Esophagus (tissue), 2 donors: Measurements from ENCODE around the gene KITLG. TPM values are rescaled to one million over a fixed set of nuclear protein-coding genes. Genes with fewer than 3 reads are reported as not detected.
A peak's percentile ranks its signal among the peaks of the same experiment; 100 is the strongest.

Experiments
- H3K27ac ChIP-seq, 2 donors: one replicate each; pipeline ENCODE4 v1.5.1; 2013; ENCODE audit warnings: low read depth in 2 of 2, mild to moderate bottlenecking in 2 of 2, inconsistent platforms in 1 of 2, low read length in 1 of 2, moderate library complexity in 1 of 2
- H3K27me3 ChIP-seq, 2 donors: one replicate each; pipeline ENCODE4 v1.6.1; 2013; ENCODE audit warnings: low read length in 2 of 2, control low read depth in 1 of 2, mild to moderate bottlenecking in 1 of 2; ENCODE audit not compliant: insufficient read depth in 2 of 2, control insufficient read depth in 1 of 2
- H3K36me3 ChIP-seq, 2 donors: one replicate each; pipeline ENCODE4 v1.6.1; 2013; ENCODE audit warnings: low read length in 1 of 2; ENCODE audit not compliant: control insufficient read depth in 2 of 2, insufficient read depth in 2 of 2
- H3K4me1 ChIP-seq, 2 donors: one replicate each; pipeline ENCODE4 v1.6.1; 2013; ENCODE audit warnings: low read length in 1 of 2; ENCODE audit not compliant: control insufficient read depth in 2 of 2, insufficient read depth in 2 of 2
- H3K4me3 ChIP-seq, 2 donors: one replicate each; pipeline ENCODE4 v1.5.1; 2013; ENCODE audit warnings: low read length in 2 of 2, mild to moderate bottlenecking in 2 of 2, low read depth in 1 of 2, moderate library complexity in 1 of 2
- H3K9me3 ChIP-seq, 2 donors: one replicate each; pipeline ENCODE4 v1.6.1; 2013; ENCODE audit warnings: mild to moderate bottlenecking in 2 of 2, low read depth in 1 of 2, low read length in 1 of 2, moderate library complexity in 1 of 2; ENCODE audit not compliant: control insufficient read depth in 2 of 2, insufficient read depth in 1 of 2
- WGBS, 2 donors: extraction: QIAGEN DNeasy Blood & Tissue Kit; methylation state at CpG; one replicate each; pipeline ENCODE4 v1.1.7; 2013; 5-methylcytosine and 5-hydroxymethylcytosine counted together
- polyA plus RNA-seq, 2 donors: library from polyadenylated mRNA; stranded (reverse); fragments of 200-250 nt; gene quantifications; one replicate each; pipeline ENCODE4 v1.2.3, GENCODE V29; 2013
- donor health status: healthy with polysubstance abuse.
- donor health status: Bipolar disorder and iron deficiency.

Gene KITLG
- polyA plus RNA-seq, 2 donors = 6.2 to 7.7 TPM

GRCh38 chr12:88604646-88605045, 24.4 kb upstream of the KITLG start:
- Histone ChIP-seq H3K4me3 (no peak overlapping the region), H3K36me3 (no peaks in the 10 kb centered on the region), H3K27ac (no peak overlapping the region), H3K27me3 (no peaks in the 10 kb centered on the region), H3K9me3 (no peaks in the 10 kb centered on the region), H3K4me1 (no peaks in the 10 kb centered on the region)

DNA sequence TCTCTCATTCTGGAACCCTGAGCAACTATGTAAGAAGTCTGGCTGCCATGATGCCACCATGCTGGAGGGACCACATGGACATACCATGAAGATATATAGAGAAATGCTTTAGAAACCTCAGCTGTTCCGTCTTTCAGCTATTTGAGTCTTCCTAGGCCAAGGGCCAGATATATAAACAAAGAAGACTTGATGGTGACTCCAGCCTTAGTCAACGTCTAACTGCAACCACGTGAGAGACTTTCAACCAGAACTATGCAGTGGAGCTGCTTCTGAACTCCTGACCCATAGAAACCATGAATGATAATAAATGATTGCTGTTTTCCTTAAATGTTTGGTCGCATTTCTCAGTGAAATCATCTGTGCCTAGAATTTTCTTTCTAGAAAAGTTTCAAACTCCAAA, 20.0 kb upstream of the KITLG start:
- no peak overlapping the region for H3K27ac ChIP-seq
- H3K4me3 ChIP-seq = no peak overlapping the region
- H3K9me3 ChIP-seq = no peaks in the 10 kb centered on the region
- WGBS, 2 donors = 62 to 79% methylated on average over 4 of the region's 4 CpGs
- H3K4me1 ChIP-seq = no peaks in the 10 kb centered on the region
- H3K36me3 ChIP-seq = no peaks in the 10 kb centered on the region
- H3K27me3 ChIP-seq = no peaks in the 10 kb centered on the region

GRCh38 chr12:88597365-88597764, 17.1 kb upstream of the KITLG start:
- no peaks in the 10 kb centered on the region for H3K4me1 ChIP-seq
- no peak overlapping the region for H3K27ac ChIP-seq
- H3K9me3 ChIP-seq = no peaks in the 10 kb centered on the region
- no peaks in the 10 kb centered on the region for H3K27me3 ChIP-seq
- H3K4me3 ChIP-seq = no peak overlapping the region
- H3K36me3 ChIP-seq = no peaks in the 10 kb centered on the region

DNA sequence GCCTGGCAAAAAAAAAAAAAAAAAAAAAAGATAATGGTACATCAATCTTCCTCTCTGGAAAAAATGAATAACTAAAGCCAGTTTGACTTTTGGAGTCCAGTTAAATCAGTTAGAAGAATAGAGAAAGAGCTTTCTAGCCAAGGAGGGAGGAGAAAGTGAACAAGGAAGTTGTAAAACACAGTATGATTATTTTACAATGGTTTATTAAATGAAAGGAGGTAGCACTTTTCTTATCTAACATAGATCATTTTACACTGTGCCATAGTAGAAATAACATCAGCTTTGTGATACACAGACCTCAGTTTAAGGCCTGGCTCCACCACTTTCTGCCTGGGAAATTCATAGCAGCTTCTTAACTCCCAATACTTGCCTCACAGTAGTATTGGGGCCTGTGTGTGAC, 15.4 kb upstream of the KITLG start:
- H3K9me3 ChIP-seq = no peaks in the 10 kb centered on the region
- H3K4me1 ChIP-seq = no peaks in the 10 kb centered on the region
- H3K4me3 ChIP-seq = no peak overlapping the region
- H3K27me3 ChIP-seq = no peaks in the 10 kb centered on the region
- no peak overlapping the region for H3K27ac ChIP-seq
- H3K36me3 ChIP-seq = no peaks in the 10 kb centered on the region

- Histone ChIP-seq H3K27me3 (no peaks in the 10 kb centered on the region), H3K4me1 (no peaks in the 10 kb centered on the region), H3K9me3 (no peaks in the 10 kb centered on the region), H3K27ac (no peak overlapping the region), H3K36me3 (no peaks in the 10 kb centered on the region), H3K4me3 (no peak overlapping the region)
- 80 to 82% methylated on average over 4 of the region's 4 CpGs for WGBS, 2 donors
These were observed 14.5 kb upstream of the KITLG start for GRCh38 chr12:88594780-88595179.

- 88 to 92% methylated on average over 2 of the region's 2 CpGs for WGBS, 2 donors
- H3K36me3 ChIP-seq = no peaks in the 10 kb centered on the region
- H3K4me1 ChIP-seq = no peaks in the 10 kb centered on the region
- H3K4me3 ChIP-seq = no peak overlapping the region
- H3K27me3 ChIP-seq = no peaks in the 10 kb centered on the region
- H3K27ac ChIP-seq = no peak overlapping the region
- peaks cover 0 to 4% of the 10 kb centered on the region in 2 donors for H3K9me3 ChIP-seq
These were observed 11.1 kb upstream of the KITLG start for GRCh38 chr12:88591343-88591742.

- no peaks in the 10 kb centered on the region for H3K36me3 ChIP-seq
- 91 to 92% methylated on average over 1 of the region's 1 CpG for WGBS, 2 donors
- H3K4me1 ChIP-seq = no peaks in the 10 kb centered on the region
- H3K27me3 ChIP-seq = no peaks in the 10 kb centered on the region
- no peak overlapping the region for H3K4me3 ChIP-seq
- peaks cover 2 to 6% of the 10 kb centered on the region in 2 donors for H3K9me3 ChIP-seq
- no peak overlapping the region for H3K27ac ChIP-seq
These were observed 10.6 kb upstream of the KITLG start for GRCh38 chr12:88590851-88591250.

DNA sequence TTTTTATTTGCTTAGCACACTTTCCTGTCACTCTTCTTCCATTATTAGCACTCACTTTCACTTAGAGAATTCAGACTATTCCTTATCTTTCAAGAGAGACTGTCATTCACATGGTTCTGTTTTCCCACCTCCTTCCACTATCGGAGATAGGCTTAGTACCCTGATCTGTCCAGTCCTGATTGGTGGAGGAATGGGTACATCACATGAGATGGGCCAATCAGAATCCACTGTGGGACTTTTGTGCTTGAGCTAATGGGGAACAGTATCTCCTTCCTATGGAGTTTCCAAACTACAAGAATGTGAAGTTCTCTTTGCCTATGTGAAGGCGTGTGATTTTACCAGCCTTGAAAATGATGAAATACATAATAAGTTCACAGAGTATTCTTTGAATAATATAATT, 4.8 kb upstream of the KITLG start:
- 96 to 98% methylated on average over 2 of the region's 2 CpGs for WGBS, 2 donors
- H3K4me3 ChIP-seq = no peak overlapping the region
- H3K27ac ChIP-seq = no peak overlapping the region
- no peaks in the 10 kb centered on the region for H3K27me3 ChIP-seq
- H3K36me3 ChIP-seq = no peaks in the 10 kb centered on the region
- H3K9me3 ChIP-seq = peaks cover 2 to 6% of the 10 kb centered on the region in 2 donors
- H3K4me1 ChIP-seq = no peaks in the 10 kb centered on the region

- no peaks in the 10 kb centered on the region for H3K9me3 ChIP-seq
- H3K4me1 ChIP-seq = no peaks in the 10 kb centered on the region
- no peaks in the 10 kb centered on the region for H3K36me3 ChIP-seq
- 1 to 5% methylated on average over 30 of the region's 30 CpGs for WGBS, 2 donors
- peak overlapping the region; percentile 75 to 86 for H3K27ac ChIP-seq
- H3K27me3 ChIP-seq = no peaks in the 10 kb centered on the region
- H3K4me3 ChIP-seq = peak overlapping the region; percentile 77 to 83
These were observed 645 bp downstream of the KITLG start for GRCh38 chr12:88579601-88580050.

DNA sequence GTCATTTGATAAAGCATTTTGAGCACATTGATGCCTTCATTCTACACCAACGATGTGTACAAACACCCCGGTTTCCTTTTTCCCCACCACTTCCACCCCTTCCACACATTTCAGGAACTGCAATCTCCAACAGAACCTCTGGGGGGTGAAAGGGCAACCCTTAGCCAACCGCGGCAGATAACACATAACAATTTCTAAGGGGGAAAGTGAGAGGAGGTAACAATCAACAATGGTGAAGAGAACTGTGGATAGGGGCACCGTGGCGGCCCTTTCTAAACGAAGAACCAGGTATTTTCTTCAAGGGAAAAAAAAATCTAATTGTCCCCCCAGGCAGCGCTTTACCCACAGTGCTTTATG, 1.1 kb downstream of the KITLG start:
- peak overlapping the region; percentile 75 to 86 for H3K27ac ChIP-seq
- H3K9me3 ChIP-seq = no peaks in the 10 kb centered on the region
- no peaks in the 10 kb centered on the region for H3K4me1 ChIP-seq
- H3K36me3 ChIP-seq = no peaks in the 10 kb centered on the region
- WGBS, 2 donors = 2 to 3% methylated on average over 8 of the region's 8 CpGs
- H3K4me3 ChIP-seq = peak overlapping the region; percentile 77 to 83
- no peaks in the 10 kb centered on the region for H3K27me3 ChIP-seq
